Erythroblast (primary cell): ENCODE results near the gene CEP170.
A peak's percentile ranks its signal among the peaks of the same experiment; 100 is the strongest.
"Not testable (repeated sequence)": the region's sequence is repeated elsewhere in the genome, so short reads cannot be mapped to it uniquely, and the experiment has no call there.

Source experiments
- DNase-seq, 2 experiments: peaks; one replicate each; lab custom pipeline; 2025; lab: John Stamatoyannopoulos, UW
- POLR2A ChIP-seq: IDR thresholded peaks from 2 replicates; pipeline ENCODE4 v1.6.1; 2011; ENCODE audit warnings: mild to moderate bottlenecking, low read length

The CEP170 gene

GRCh38 chr1:243101551-243102050, 153.5 kb downstream of the CEP170 start:
- DNase-seq = peak; percentile 91 to 92
- peak; percentile 76 for TF ChIP-seq POLR2A

GRCh38 chr1:243087368-243087767, 167.7 kb downstream of the CEP170 start:
- not testable (repeated sequence) for DNase-seq
